Placental epithelial cell (primary cell): ENCODE data around the gene ATRX. TPM values are rescaled to one million over a fixed set of nuclear protein-coding genes. Genes with fewer than 3 reads are reported as not detected.

Source experiments
- small RNA-seq: library from RNA; depleted of rRNA; stranded (forward); fragments of <200 nt; gene quantifications from one replicate; pipeline ENCODE3, GENCODE V24; 2012
- total RNA-seq: library from RNA; depleted of rRNA; stranded (reverse); fragments of >200 nt; gene quantifications from 2 replicates; pipeline ENCODE4 v1.2.3, GENCODE V29; 2012

The ATRX gene
- total RNA-seq: 67.5 and 68.0 TPM in 2 replicates

GRCh38 chrX:77785486-77786364, at the start of gene ATRX:
ATRX (minus strand) TSS chrX:77786216; CDS start chrX:77786001, 215 bp downstream.

Small RNAs within 50 kb of the gene (small RNA-seq; reads per million reads assigned to genes)
- not detected for gene FABP5P15

Other genes starting within 250 kb of the ATRX start
- gene MAGT1, start 109.2 kb upstream of the ATRX start, total RNA-seq: 57.3 and 103 TPM in 2 replicates
- 122 and 222 TPM in 2 replicates for gene COX7B, start 113.3 kb upstream of the ATRX start, total RNA-seq
- 7.3 and 10.2 TPM in 2 replicates for gene ATP7A, start 124.5 kb upstream of the ATRX start, total RNA-seq
- gene PGAM4, start 183.4 kb upstream of the ATRX start, total RNA-seq: not detected in 2 replicates